SU-DHL-6 (cell line): ENCODE results near the gene CPNE5.

Source experiments
- CTCF ChIP-seq: fragments of 200-600 bp; sonication (generic); IDR thresholded peaks from one replicate; pipeline ENCODE4 v1.5.1; 2017; ENCODE audit warnings: antibody characterized with exemption, mild to moderate bottlenecking, low read length, moderate library complexity; ENCODE audit not compliant: insufficient read depth, poor library complexity, severe bottlenecking
- EZH2phosphoT487 ChIP-seq: fragments of 200-600 bp; sonication (generic), shearing (Covaris generic); conservative IDR thresholded peaks from 2 replicates; pipeline ENCODE4 v1.6.1; 2018; ENCODE audit warnings: mild to moderate bottlenecking, antibody characterized with exemption, low read length, moderate library complexity, mixed read lengths

GRCh38 chr6:36871686-36872085, 32.4 kb upstream of the CPNE5 start:
- no peak for TF ChIP-seq CTCF
- TF ChIP-seq EZH2phosphoT487 = no peak
